Liver (tissue), 9 donors: ENCODE results near the gene LRP11. TPM values are rescaled to one million over a fixed set of nuclear protein-coding genes. Genes with fewer than 3 reads are reported as not detected.

Experiments
- DNase-seq: peaks from one replicate; pipeline ENCODE4 v3.0.0-alpha.2; 2017; ENCODE audit warnings: low spot score
- H3K27ac ChIP-seq, 2 donors: one replicate each; pipeline ENCODE4 v1.7.0; 2013; ENCODE audit warnings: inconsistent platforms in 2 of 2, low read length in 2 of 2, control low read depth in 1 of 2, low read depth in 1 of 2, mild to moderate bottlenecking in 1 of 2
- H3K27me3 ChIP-seq, 4 donors: one replicate each; pipeline versions ENCODE4 v1.6.1 to v1.7.0; 2013; ENCODE audit warnings: low read length in 3 of 4, inconsistent platforms in 1 of 4, mild to moderate bottlenecking in 1 of 4, moderate library complexity in 1 of 4; ENCODE audit not compliant: control insufficient read depth in 4 of 4, insufficient read depth in 4 of 4
- H3K36me3 ChIP-seq, 4 donors: one replicate each; pipeline versions ENCODE4 v1.6.1 to v1.7.0; 2013; ENCODE audit warnings: low read length in 3 of 4, mild to moderate bottlenecking in 3 of 4, low read depth in 1 of 4, moderate library complexity in 1 of 4; ENCODE audit not compliant: control insufficient read depth in 4 of 4, insufficient read depth in 3 of 4
- H3K4me1 ChIP-seq, 4 donors: one replicate each; pipeline versions ENCODE4 v1.6.1 to v1.7.0; 2013; ENCODE audit warnings: low read length in 3 of 4, mild to moderate bottlenecking in 3 of 4, moderate library complexity in 1 of 4; ENCODE audit not compliant: control insufficient read depth in 4 of 4, insufficient read depth in 4 of 4
- H3K4me3 ChIP-seq, 3 donors: one replicate each; pipeline versions ENCODE4 v1.6.1 to v1.7.0; 2013; ENCODE audit warnings: low read length in 3 of 3, control low read depth in 1 of 3, low read depth in 1 of 3, mild to moderate bottlenecking in 1 of 3
- H3K9ac ChIP-seq, 2 donors: one replicate each; pipeline ENCODE4 v1.7.0; 2013; ENCODE audit warnings: low read length in 2 of 2, mild to moderate bottlenecking in 2 of 2, moderate library complexity in 2 of 2, control low read depth in 1 of 2, low read depth in 1 of 2
- H3K9me3 ChIP-seq, 4 donors: one replicate each; pipeline versions ENCODE4 v1.6.1 to v1.7.0; 2013; ENCODE audit warnings: low read length in 3 of 4; ENCODE audit not compliant: control insufficient read depth in 4 of 4
- ATF3 ChIP-seq: IDR thresholded peaks from 2 replicates; pipeline ENCODE4 v1.6.1; 2016; ENCODE audit warnings: antibody characterized with exemption
- EGR1 ChIP-seq, 2 donors: IDR thresholded peaks; 2 replicates each; pipeline ENCODE4 v1.6.1; 2016 to 2018; ENCODE audit warnings: antibody characterized with exemption in 2 of 2, low read depth in 2 of 2
- FOXA1 ChIP-seq: IDR thresholded peaks from 2 replicates; pipeline ENCODE4 v1.6.1; 2016; ENCODE audit warnings: antibody characterized with exemption
- FOXA2 ChIP-seq: IDR thresholded peaks from 2 replicates; pipeline ENCODE4 v1.6.1; 2016; ENCODE audit warnings: antibody characterized with exemption
- GABPA ChIP-seq, 2 donors: IDR thresholded peaks in 1 of 2; conservative IDR thresholded peaks in 1 of 2; 2 replicates each; pipeline ENCODE4 v1.6.1; 2016; ENCODE audit warnings: antibody characterized with exemption in 2 of 2, mild to moderate bottlenecking in 1 of 2, moderate library complexity in 1 of 2
- HNF4A ChIP-seq, 2 donors: conservative IDR thresholded peaks; 2 replicates each; pipeline ENCODE4 v1.6.1; 2016; ENCODE audit warnings: antibody characterized with exemption in 2 of 2, mild to moderate bottlenecking in 2 of 2
- HNF4G ChIP-seq: IDR thresholded peaks from 2 replicates; pipeline ENCODE4 v1.6.1; 2016; ENCODE audit warnings: antibody characterized with exemption
- JUND ChIP-seq, 2 donors: IDR thresholded peaks; 2 replicates each; pipeline ENCODE4 v1.6.1; 2016; ENCODE audit warnings: antibody characterized with exemption in 2 of 2
- NR2F2 ChIP-seq: IDR thresholded peaks from 2 replicates; pipeline ENCODE4 v1.6.1; 2016; ENCODE audit warnings: antibody characterized with exemption
- RAD21 ChIP-seq, 2 donors: IDR thresholded peaks; 2 replicates each; pipeline ENCODE4 v1.6.1; 2016; ENCODE audit warnings: antibody characterized with exemption in 2 of 2, mild to moderate bottlenecking in 2 of 2
- REST ChIP-seq: IDR thresholded peaks from 2 replicates; pipeline ENCODE4 v1.6.1; 2016; ENCODE audit warnings: antibody characterized with exemption, mild to moderate bottlenecking
- RXRA ChIP-seq, 2 donors: IDR thresholded peaks; 2 replicates each; pipeline ENCODE4 v1.6.1; 2017 to 2018; ENCODE audit warnings: antibody characterized with exemption in 2 of 2, mild to moderate bottlenecking in 1 of 2
- SP1 ChIP-seq: IDR thresholded peaks from 2 replicates; pipeline ENCODE4 v1.6.1; 2018; ENCODE audit warnings: antibody characterized with exemption, mild to moderate bottlenecking
- TAF1 ChIP-seq: conservative IDR thresholded peaks from 2 replicates; pipeline ENCODE4 v1.6.1; 2016; ENCODE audit warnings: antibody characterized with exemption, mild to moderate bottlenecking
- YY1 ChIP-seq: IDR thresholded peaks from 2 replicates; pipeline ENCODE4 v1.6.1; 2016; ENCODE audit warnings: antibody characterized with exemption, mild to moderate bottlenecking
- WGBS: extraction: QIAGEN DNeasy Blood & Tissue Kit; methylation state at CpG from one replicate; pipeline ENCODE4 v1.1.7; 2013; 5-methylcytosine and 5-hydroxymethylcytosine counted together
- polyA plus RNA-seq, 2 donors: library from polyadenylated mRNA; stranded (reverse) in 1 of 2; unstranded in 1 of 2; fragments of 200-250 nt in 1 of 2; fragments of >200 nt in 1 of 2; fragmentation: Nextera tagmentation in 1 of 2; extraction: Ambion mirVana in 1 of 2; gene quantifications; one replicate each; pipeline versions ENCODE4 v1.2.1 to v1.2.3, GENCODE V29; 2013 to 2015
- total RNA-seq, 2 donors: library from RNA; depleted of rRNA; stranded (reverse); fragments of >200 nt; gene quantifications; one replicate each; pipeline ENCODE4 v1.2.3, GENCODE V29; 2014
- TF ChIP-seq, protein P1 (sequence below): IDR thresholded peaks from 2 replicates; pipeline ENCODE4 v1.6.1; 2016; ENCODE audit warnings: antibody characterized with exemption
- TF ChIP-seq, protein P2 (sequence below): fragments of 150-350 bp; IDR thresholded peaks from 2 replicates; pipeline ENCODE4 v1.5.1; 2017; ENCODE audit warnings: improper control_type of control experiment, low read depth, low read length; ENCODE audit not compliant: missing input control
- TF ChIP-seq, protein P3 (sequence below): IDR thresholded peaks from 2 replicates; pipeline ENCODE4 v1.6.1; 2016; ENCODE audit warnings: antibody characterized with exemption
- donor health status: healthy.
- donor health status: healthy.
- donor health status: healthy.
- donor health status: healthy.
- donor health status: healthy.

LRP11 gene
- total and polyA plus RNA-seq, 4 donors = 3.4 to 13.3 (median 6.0) TPM

GRCh38 chr6:149907317-149907716, 43.2 kb upstream of the LRP11 start:
- no peak for DNase-seq
- Histone ChIP-seq H3K4me1 (no peaks in the 10 kb centered on the region), H3K27me3 (no peaks in the 10 kb centered on the region), H3K27ac (no peak overlapping the region), H3K9ac (no peak overlapping the region), H3K9me3 (no peaks in the 10 kb centered on the region), H3K36me3 (no peaks in the 10 kb centered on the region), H3K4me3 (no peak overlapping the region)
- 96% methylated on average over 2 of the region's 2 CpGs for WGBS
- TF ChIP-seq FOXA1 (no peak), NR2F2 (no peak), FOXA2 (no peak)

GRCh38 chr6:149906405-149906804, 42.2 kb upstream of the LRP11 start:
- Histone ChIP-seq H3K4me3 (no peak overlapping the region), H3K36me3 (no peaks in the 10 kb centered on the region), H3K4me1 (no peaks in the 10 kb centered on the region), H3K9ac (no peak overlapping the region), H3K27ac (no peak overlapping the region), H3K9me3 (no peaks in the 10 kb centered on the region), H3K27me3 (no peaks in the 10 kb centered on the region)
- TF ChIP-seq ATF3 (no peak), JUND (IDR thresholded peaks at IDR 0.05) (no peak), RAD21 (IDR thresholded peaks at IDR 0.05) (no peak), FOXA2 (no peak), HNF4A (conservative IDR thresholded peaks at IDR 0.05) (no peak), SP1 (no peak), NR2F2 (no peak)
- TF ChIP-seq, protein P1, sequence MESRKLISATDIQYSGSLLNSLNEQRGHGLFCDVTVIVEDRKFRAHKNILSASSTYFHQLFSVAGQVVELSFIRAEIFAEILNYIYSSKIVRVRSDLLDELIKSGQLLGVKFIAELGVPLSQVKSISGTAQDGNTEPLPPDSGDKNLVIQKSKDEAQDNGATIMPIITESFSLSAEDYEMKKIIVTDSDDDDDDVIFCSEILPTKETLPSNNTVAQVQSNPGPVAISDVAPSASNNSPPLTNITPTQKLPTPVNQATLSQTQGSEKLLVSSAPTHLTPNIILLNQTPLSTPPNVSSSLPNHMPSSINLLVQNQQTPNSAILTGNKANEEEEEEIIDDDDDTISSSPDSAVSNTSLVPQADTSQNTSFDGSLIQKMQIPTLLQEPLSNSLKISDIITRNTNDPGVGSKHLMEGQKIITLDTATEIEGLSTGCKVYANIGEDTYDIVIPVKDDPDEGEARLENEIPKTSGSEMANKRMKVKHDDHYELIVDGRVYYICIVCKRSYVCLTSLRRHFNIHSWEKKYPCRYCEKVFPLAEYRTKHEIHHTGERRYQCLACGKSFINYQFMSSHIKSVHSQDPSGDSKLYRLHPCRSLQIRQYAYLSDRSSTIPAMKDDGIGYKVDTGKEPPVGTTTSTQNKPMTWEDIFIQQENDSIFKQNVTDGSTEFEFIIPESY = no peak
- 96% methylated on average over 4 of the region's 4 CpGs for WGBS
- DNase-seq = no peak

- H3K27me3 ChIP-seq = no peaks in the 10 kb centered on the region
- no peak overlapping the region for H3K27ac ChIP-seq
- H3K9ac ChIP-seq = no peak overlapping the region
- no peak for DNase-seq
- H3K9me3 ChIP-seq = no peaks in the 10 kb centered on the region
- no peak overlapping the region for H3K4me3 ChIP-seq
- no peaks in the 10 kb centered on the region for H3K36me3 ChIP-seq
- 84% methylated on average over 6 of the region's 6 CpGs for WGBS
- no peak for TF ChIP-seq NR2F2
- TF ChIP-seq ATF3 = no peak
- TF ChIP-seq RXRA (IDR thresholded peaks at IDR 0.05) = no peak
- TF ChIP-seq, protein P2, sequence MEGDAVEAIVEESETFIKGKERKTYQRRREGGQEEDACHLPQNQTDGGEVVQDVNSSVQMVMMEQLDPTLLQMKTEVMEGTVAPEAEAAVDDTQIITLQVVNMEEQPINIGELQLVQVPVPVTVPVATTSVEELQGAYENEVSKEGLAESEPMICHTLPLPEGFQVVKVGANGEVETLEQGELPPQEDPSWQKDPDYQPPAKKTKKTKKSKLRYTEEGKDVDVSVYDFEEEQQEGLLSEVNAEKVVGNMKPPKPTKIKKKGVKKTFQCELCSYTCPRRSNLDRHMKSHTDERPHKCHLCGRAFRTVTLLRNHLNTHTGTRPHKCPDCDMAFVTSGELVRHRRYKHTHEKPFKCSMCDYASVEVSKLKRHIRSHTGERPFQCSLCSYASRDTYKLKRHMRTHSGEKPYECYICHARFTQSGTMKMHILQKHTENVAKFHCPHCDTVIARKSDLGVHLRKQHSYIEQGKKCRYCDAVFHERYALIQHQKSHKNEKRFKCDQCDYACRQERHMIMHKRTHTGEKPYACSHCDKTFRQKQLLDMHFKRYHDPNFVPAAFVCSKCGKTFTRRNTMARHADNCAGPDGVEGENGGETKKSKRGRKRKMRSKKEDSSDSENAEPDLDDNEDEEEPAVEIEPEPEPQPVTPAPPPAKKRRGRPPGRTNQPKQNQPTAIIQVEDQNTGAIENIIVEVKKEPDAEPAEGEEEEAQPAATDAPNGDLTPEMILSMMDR = no peak
- no peak for TF ChIP-seq HNF4A (conservative IDR thresholded peaks at IDR 0.05)
- no peak for TF ChIP-seq FOXA1
- no peak for TF ChIP-seq HNF4G
- no peak for TF ChIP-seq GABPA (IDR thresholded peaks at IDR 0.05 in 1 of 2, conservative IDR thresholded peaks at IDR 0.05 in 1 of 2)
- no peak for TF ChIP-seq FOXA2
- TF ChIP-seq, protein P3, sequence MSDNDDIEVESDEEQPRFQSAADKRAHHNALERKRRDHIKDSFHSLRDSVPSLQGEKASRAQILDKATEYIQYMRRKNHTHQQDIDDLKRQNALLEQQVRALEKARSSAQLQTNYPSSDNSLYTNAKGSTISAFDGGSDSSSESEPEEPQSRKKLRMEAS = no peak
- TF ChIP-seq TAF1 = no peak
- no peak for TF ChIP-seq EGR1 (IDR thresholded peaks at IDR 0.05; ENCODE audit: low read depth in 2 of 2)
- no peak for TF ChIP-seq REST
- no peak for TF ChIP-seq RAD21 (IDR thresholded peaks at IDR 0.05)
- TF ChIP-seq, protein P1 = no peak
- no peak for TF ChIP-seq YY1
- no peak for TF ChIP-seq JUND (IDR thresholded peaks at IDR 0.05)
- TF ChIP-seq SP1 = no peak
- H3K4me1 ChIP-seq = no peaks in the 10 kb centered on the region
Observed at GRCh38 chr6:149905911-149906371, 41.8 kb upstream of the LRP11 start.
